IPS-18a (cell line): ENCODE results near the gene PATE1.
"Not testable (repeated sequence)": the region's sequence is repeated elsewhere in the genome, so short reads cannot be mapped to it uniquely, and the experiment has no call there.

ENCODE experiments used
- H3K27ac ChIP-seq: one replicate; pipeline ENCODE4 v1.5.1; 2013; ENCODE audit warnings: low read length
- H3K27me3 ChIP-seq: one replicate; pipeline ENCODE4 v1.6.1; 2013; ENCODE audit warnings: mild to moderate bottlenecking, low read length; ENCODE audit not compliant: control insufficient read depth, insufficient read depth
- H3K36me3 ChIP-seq: one replicate; pipeline ENCODE4 v1.6.1; 2013; ENCODE audit warnings: low read depth, low read length; ENCODE audit not compliant: control insufficient read depth
- H3K4me1 ChIP-seq: one replicate; pipeline ENCODE4 v1.6.1; 2013; ENCODE audit warnings: low read depth, low read length; ENCODE audit not compliant: control insufficient read depth
- H3K4me3 ChIP-seq: one replicate; pipeline ENCODE4 v1.5.1; 2013; ENCODE audit warnings: low read length
- H3K9ac ChIP-seq: one replicate; pipeline ENCODE4 v1.6.1; 2013; ENCODE audit warnings: mild to moderate bottlenecking, low read length, moderate library complexity
- H3K9me3 ChIP-seq: one replicate; pipeline ENCODE4 v1.6.1; 2013; ENCODE audit warnings: low read depth, low read length; ENCODE audit not compliant: control insufficient read depth

The PATE1 gene, protein sequence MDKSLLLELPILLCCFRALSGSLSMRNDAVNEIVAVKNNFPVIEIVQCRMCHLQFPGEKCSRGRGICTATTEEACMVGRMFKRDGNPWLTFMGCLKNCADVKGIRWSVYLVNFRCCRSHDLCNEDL

DNA sequence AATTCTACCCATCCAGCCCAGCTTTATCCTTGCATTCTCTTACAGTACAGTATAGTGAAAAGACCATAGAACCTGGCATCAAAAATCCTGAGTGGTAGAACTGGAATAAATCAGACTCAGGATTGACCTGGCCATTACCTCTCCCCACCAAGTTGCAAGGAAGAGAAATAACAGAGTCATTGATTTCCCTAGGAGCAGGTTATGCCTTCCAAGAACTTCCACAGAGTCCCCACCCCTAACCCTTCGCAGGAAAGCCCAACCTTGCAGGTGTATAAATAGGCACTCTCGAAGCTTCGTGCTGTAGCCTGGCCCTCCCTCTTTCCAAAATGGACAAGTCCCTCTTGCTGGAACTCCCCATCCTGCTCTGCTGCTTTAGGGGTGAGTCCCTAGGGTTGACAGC is at the start of gene PATE1:
Gene PATE1, plus strand, starts transcription at position 301 of the 400 bp plus-strand sequence. Its CDS starts 26 bp downstream, at position 327.
- H3K36me3 ChIP-seq, result no peaks in the 10 kb centered on the region
- no peaks in the 10 kb centered on the region for H3K27me3 ChIP-seq
- no peaks in the 10 kb centered on the region for H3K4me1 ChIP-seq
- no peak within 1 kb of the TSS for H3K9ac ChIP-seq
- no peak within 1 kb of the TSS for H3K4me3 ChIP-seq
- no peak within 1 kb of the TSS for H3K27ac ChIP-seq
- H3K9me3 ChIP-seq, result no peaks in the 10 kb centered on the region

DNA sequence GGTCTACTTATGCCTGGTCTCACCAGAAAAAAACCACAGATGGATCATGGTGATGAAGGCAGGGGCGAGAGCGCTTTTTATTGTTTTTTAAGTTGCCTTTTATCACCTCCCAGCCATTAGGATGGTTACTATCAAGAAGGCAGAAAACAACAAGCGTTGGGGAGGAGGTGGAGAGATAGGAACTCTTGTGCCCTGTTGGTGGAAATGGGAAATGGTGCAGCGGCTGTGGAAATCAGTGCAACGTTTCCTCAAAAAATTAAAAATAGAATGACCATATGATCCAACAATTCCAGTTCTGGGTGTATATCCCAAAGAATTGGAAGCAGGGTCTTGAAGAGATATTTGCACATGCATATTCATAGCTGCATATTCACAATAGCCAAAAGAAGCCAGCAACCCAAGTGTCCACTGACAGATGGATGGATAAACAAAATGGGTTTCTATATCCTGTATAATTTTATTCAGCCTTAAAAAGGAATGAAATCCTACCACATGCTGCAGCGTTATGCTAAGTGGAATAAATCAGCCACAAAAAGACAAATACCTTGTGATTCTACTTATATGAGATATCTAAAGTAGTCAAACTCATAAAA is 45.0 kb upstream of the PATE1 start:
- H3K4me3 ChIP-seq, result no peak overlapping the region
- H3K9ac ChIP-seq, result no peak overlapping the region
- no peaks in the 10 kb centered on the region for H3K36me3 ChIP-seq
- no peaks in the 10 kb centered on the region for H3K27me3 ChIP-seq
- peaks cover 9% of the 10 kb centered on the region for H3K4me1 ChIP-seq
- no peaks in the 10 kb centered on the region for H3K9me3 ChIP-seq
- no peak overlapping the region for H3K27ac ChIP-seq

DNA sequence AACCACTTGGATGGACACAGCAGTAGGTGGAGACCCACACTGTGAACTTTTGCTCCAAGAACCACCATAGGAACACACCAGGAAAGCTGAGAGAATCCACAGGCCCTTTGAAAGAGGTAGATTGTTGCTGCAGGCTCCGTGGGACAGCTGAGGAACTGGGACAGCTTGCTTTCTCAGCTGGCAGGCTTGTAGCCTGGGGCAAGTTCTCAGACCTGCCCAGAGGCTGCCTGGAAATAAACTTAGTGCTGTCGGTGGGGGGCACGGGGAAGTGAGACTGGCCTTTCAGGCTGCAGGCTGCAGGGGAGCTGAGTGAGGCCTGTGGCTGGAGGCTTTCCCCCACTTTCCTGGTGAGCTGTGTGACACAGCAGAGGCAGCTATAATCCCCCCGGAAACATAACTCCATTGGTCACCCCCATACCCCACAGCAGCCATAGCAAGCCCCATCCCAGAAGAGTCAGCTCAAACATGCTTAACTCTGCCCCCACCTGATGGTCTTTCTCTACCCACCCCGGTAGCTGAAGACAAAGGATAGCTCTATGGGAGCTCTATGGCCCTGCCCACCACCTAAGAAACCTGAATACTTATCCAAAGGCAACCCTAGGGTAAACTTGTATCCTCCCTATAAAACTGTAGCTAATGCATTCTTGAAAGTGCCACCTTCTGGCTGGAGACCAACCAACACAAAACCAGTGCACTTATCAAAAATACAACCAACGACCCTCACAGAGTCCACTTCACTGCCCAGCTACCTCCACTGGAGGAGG is 44.0 kb upstream of the PATE1 start:
- no peaks in the 10 kb centered on the region for H3K27me3 ChIP-seq
- H3K9me3 ChIP-seq, result no peaks in the 10 kb centered on the region
- peaks cover 9% of the 10 kb centered on the region for H3K4me1 ChIP-seq
- H3K36me3 ChIP-seq, result no peaks in the 10 kb centered on the region
- no peak overlapping the region for H3K27ac ChIP-seq
- no peak overlapping the region for H3K9ac ChIP-seq
- H3K4me3 ChIP-seq, result no peak overlapping the region

- H3K9ac ChIP-seq, H3K9me3 ChIP-seq, H3K36me3 ChIP-seq, H3K4me3 ChIP-seq, H3K4me1 ChIP-seq, H3K27me3 ChIP-seq, H3K27ac ChIP-seq: not testable (repeated sequence)
Observed at GRCh38 chr11:125704686-125705085, 41.4 kb upstream of the PATE1 start.

DNA sequence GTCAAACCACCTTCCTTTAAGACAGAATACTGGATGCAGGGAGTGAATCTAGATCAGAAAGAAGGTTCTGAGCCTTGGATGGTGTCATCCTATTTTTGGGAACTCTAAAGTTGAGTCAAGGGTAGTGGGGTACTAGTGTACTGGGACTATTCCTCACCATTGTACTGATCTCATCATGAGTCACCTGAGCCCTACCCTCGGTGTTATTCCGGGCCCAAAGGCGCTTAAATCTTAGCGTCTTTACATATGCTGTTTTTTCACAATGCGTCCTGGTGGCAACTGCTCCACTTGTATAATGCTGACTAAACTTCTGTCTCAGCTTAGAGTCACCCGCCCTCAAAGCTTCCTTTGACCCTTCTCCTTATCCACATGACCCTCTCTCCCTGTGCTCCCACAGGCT is 25.3 kb upstream of the PATE1 start:
- Histone ChIP-seq H3K27me3 (no peaks in the 10 kb centered on the region), H3K9ac (no peak overlapping the region), H3K4me3 (no peak overlapping the region), H3K9me3 (no peaks in the 10 kb centered on the region), H3K27ac (no peak overlapping the region), H3K36me3 (no peaks in the 10 kb centered on the region), H3K4me1 (no peaks in the 10 kb centered on the region)

- no peaks in the 10 kb centered on the region for H3K9me3 ChIP-seq
- H3K4me1 ChIP-seq, result no peaks in the 10 kb centered on the region
- H3K27ac ChIP-seq, result no peak overlapping the region
- H3K9ac ChIP-seq, result no peak overlapping the region
- H3K4me3 ChIP-seq, result no peak overlapping the region
- H3K36me3 ChIP-seq, result no peaks in the 10 kb centered on the region
- no peaks in the 10 kb centered on the region for H3K27me3 ChIP-seq
Observed at GRCh38 chr11:125724125-125724524, 22.0 kb upstream of the PATE1 start.

- no peak overlapping the region for H3K4me3 ChIP-seq
- no peak overlapping the region for H3K9ac ChIP-seq
- H3K9me3 ChIP-seq, result no peaks in the 10 kb centered on the region
- H3K27ac ChIP-seq, result no peak overlapping the region
- no peaks in the 10 kb centered on the region for H3K27me3 ChIP-seq
- H3K4me1 ChIP-seq, result no peaks in the 10 kb centered on the region
- H3K36me3 ChIP-seq, result no peaks in the 10 kb centered on the region
Observed at GRCh38 chr11:125728969-125729368, 17.1 kb upstream of the PATE1 start.

- no peak overlapping the region for H3K4me3 ChIP-seq
- no peaks in the 10 kb centered on the region for H3K36me3 ChIP-seq
- H3K9ac ChIP-seq, result no peak overlapping the region
- H3K27me3 ChIP-seq, result no peaks in the 10 kb centered on the region
- H3K9me3 ChIP-seq, result no peaks in the 10 kb centered on the region
- no peak overlapping the region for H3K27ac ChIP-seq
- H3K4me1 ChIP-seq, result no peaks in the 10 kb centered on the region
Observed at GRCh38 chr11:125740617-125741016, 5.5 kb upstream of the PATE1 start.

GRCh38 chr11:125743681-125744080 is 2.4 kb upstream of the PATE1 start:
- Histone ChIP-seq H3K9ac (no peak overlapping the region), H3K27ac (no peak overlapping the region), H3K27me3 (no peaks in the 10 kb centered on the region), H3K9me3 (no peaks in the 10 kb centered on the region), H3K4me3 (no peak overlapping the region), H3K4me1 (no peaks in the 10 kb centered on the region), H3K36me3 (no peaks in the 10 kb centered on the region)

DNA sequence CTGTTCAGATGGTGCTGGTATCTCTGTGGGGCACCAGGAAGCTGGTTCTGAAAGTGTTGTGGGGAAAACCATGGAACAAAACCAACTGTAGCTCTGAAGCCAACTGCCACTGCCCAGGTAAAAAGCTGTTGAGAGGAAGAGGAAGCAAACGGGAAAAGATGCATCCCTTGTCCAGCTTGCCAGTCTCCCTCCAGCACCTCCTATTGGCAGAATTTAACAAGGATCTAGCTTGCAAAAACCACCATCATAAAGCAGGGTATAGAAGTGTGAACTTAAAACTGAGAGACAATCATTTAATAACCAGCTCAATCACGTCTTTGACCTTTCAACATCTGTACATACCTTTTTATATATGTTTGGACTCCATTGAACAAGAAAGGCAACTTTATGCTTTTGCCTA is 4.5 kb downstream of the PATE1 start:
- Histone ChIP-seq H3K9me3 (no peaks in the 10 kb centered on the region), H3K36me3 (no peaks in the 10 kb centered on the region), H3K27ac (no peak overlapping the region), H3K27me3 (no peaks in the 10 kb centered on the region), H3K9ac (no peak overlapping the region), H3K4me3 (no peak overlapping the region), H3K4me1 (no peaks in the 10 kb centered on the region)

- Histone ChIP-seq H3K27me3 (no peaks in the 10 kb centered on the region), H3K27ac (no peak overlapping the region), H3K9me3 (no peaks in the 10 kb centered on the region), H3K4me1 (no peaks in the 10 kb centered on the region), H3K4me3 (no peak overlapping the region), H3K9ac (no peak overlapping the region), H3K36me3 (no peaks in the 10 kb centered on the region)
Observed at GRCh38 chr11:125756050-125756449, 10.0 kb downstream of the PATE1 start.

- no peaks in the 10 kb centered on the region for H3K4me1 ChIP-seq
- H3K4me3 ChIP-seq, result no peak overlapping the region
- no peaks in the 10 kb centered on the region for H3K27me3 ChIP-seq
- no peaks in the 10 kb centered on the region for H3K36me3 ChIP-seq
- H3K9me3 ChIP-seq, result no peaks in the 10 kb centered on the region
- no peak overlapping the region for H3K9ac ChIP-seq
- H3K27ac ChIP-seq, result no peak overlapping the region
Observed at GRCh38 chr11:125762445-125762844, 16.4 kb downstream of the PATE1 start.
